ENCODE results near the gene IFI35.

GRCh38 chr17:43026595-43026994, 20.0 kb downstream of the IFI35 start:
- no peak for TF ChIP-seq CTCF (IDR thresholded peaks at IDR 0.05)
- TF ChIP-seq POLR2A (IDR thresholded peaks at IDR 0.05; ENCODE audit: low read depth) = no peak
- no peak for TF ChIP-seq POLR2AphosphoS5 (IDR thresholded peaks at IDR 0.05)
- TF ChIP-seq EP300 (IDR thresholded peaks at IDR 0.05) = no peak

Data from esophagus muscularis mucosa (tissue), 4 donors.